ENCODE data around the gene GUCD1. TPM values are rescaled to one million over a fixed set of nuclear protein-coding genes. Genes with fewer than 3 reads are reported as not detected.

GUCD1 gene
- total and polyA plus RNA-seq, 9 of the 15 experiments (the other 6 are each of a cell fraction or from before 2014, with no cell fraction given) = 31.5 to 67.8 (median 50.3) TPM

DNA sequence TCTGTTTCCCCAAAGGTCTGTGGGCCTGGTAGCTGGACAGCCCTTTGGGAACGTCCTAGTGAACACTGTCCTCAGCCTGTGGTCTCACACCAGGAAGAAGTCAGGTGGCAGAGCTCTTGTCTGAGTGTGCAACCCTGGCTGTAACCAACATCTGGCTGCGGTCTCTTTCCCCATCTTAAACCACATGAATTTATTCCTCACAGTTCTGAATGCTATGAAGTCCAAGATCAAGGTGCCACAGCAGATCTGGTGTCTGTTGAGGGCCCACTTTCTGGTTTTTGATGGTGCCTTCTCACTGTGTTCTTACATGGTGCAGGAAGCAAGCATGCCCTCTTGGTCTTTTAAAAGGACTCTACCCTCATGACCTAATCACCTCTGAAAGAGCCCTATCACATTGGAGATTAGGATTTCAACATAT, 57.1 kb downstream of the GUCD1 start:
- no peaks in the 10 kb centered on the region for H3K79me2 ChIP-seq (ENCODE audit: control insufficient read depth, insufficient read depth, low read length)
- H3K9me1 ChIP-seq (ENCODE audit: control insufficient read depth, insufficient read depth, low read length) = no peaks in the 10 kb centered on the region
- intact Hi-C loops (cut with micrococcal nuclease) = no loop called here
- TF ChIP-seq WHSC1 (IDR thresholded peaks at IDR 0.05; ENCODE audit: low read length) (no peak), ZNF224 (CRISPR knock-in tag; IDR thresholded peaks at IDR 0.05) (no peak), SMAD4 (CRISPR knock-in tag; conservative IDR thresholded peaks at IDR 0.05) (no peak), TSC22D4 (tag; IDR thresholded peaks at IDR 0.05) (no peak), CEBPB (tag; IDR thresholded peaks at IDR 0.05) (no peak), ZBED1 (IDR thresholded peaks at IDR 0.05) (no peak), PHF20 (IDR thresholded peaks at IDR 0.05; ENCODE audit: partially characterized antibody) (no peak), CCAR2 (IDR thresholded peaks at IDR 0.05; ENCODE audit: low read depth, low read length) (no peak), ZNF121 (CRISPR knock-in tag; conservative IDR thresholded peaks at IDR 0.05) (no peak), NCOR1 (IDR thresholded peaks at IDR 0.05) (no peak)
- TF ChIP-seq, protein P1, sequence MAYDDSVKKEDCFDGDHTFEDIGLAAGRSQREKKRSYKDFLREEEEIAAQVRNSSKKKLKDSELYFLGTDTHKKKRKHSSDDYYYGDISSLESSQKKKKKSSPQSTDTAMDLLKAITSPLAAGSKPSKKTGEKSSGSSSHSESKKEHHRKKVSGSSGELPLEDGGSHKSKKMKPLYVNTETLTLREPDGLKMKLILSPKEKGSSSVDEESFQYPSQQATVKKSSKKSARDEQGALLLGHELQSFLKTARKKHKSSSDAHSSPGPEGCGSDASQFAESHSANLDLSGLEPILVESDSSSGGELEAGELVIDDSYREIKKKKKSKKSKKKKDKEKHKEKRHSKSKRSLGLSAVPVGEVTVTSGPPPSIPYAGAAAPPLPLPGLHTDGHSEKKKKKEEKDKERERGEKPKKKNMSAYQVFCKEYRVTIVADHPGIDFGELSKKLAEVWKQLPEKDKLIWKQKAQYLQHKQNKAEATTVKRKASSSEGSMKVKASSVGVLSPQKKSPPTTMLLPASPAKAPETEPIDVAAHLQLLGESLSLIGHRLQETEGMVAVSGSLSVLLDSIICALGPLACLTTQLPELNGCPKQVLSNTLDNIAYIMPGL (CRISPR knock-in tag; IDR thresholded peaks at IDR 0.05) = no peak
- TF ChIP-seq, protein P2, sequence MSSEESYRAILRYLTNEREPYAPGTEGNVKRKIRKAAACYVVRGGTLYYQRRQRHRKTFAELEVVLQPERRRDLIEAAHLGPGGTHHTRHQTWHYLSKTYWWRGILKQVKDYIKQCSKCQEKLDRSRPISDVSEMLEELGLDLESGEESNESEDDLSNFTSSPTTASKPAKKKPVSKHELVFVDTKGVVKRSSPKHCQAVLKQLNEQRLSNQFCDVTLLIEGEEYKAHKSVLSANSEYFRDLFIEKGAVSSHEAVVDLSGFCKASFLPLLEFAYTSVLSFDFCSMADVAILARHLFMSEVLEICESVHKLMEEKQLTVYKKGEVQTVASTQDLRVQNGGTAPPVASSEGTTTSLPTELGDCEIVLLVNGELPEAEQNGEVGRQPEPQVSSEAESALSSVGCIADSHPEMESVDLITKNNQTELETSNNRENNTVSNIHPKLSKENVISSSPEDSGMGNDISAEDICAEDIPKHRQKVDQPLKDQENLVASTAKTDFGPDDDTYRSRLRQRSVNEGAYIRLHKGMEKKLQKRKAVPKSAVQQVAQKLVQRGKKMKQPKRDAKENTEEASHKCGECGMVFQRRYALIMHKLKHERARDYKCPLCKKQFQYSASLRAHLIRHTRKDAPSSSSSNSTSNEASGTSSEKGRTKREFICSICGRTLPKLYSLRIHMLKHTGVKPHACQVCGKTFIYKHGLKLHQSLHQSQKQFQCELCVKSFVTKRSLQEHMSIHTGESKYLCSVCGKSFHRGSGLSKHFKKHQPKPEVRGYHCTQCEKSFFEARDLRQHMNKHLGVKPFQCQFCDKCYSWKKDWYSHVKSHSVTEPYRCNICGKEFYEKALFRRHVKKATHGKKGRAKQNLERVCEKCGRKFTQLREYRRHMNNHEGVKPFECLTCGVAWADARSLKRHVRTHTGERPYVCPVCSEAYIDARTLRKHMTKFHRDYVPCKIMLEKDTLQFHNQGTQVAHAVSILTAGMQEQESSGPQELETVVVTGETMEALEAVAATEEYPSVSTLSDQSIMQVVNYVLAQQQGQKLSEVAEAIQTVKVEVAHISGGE (CRISPR knock-in tag; IDR thresholded peaks at IDR 0.05) = no peak
- TF ChIP-seq, protein P3, sequence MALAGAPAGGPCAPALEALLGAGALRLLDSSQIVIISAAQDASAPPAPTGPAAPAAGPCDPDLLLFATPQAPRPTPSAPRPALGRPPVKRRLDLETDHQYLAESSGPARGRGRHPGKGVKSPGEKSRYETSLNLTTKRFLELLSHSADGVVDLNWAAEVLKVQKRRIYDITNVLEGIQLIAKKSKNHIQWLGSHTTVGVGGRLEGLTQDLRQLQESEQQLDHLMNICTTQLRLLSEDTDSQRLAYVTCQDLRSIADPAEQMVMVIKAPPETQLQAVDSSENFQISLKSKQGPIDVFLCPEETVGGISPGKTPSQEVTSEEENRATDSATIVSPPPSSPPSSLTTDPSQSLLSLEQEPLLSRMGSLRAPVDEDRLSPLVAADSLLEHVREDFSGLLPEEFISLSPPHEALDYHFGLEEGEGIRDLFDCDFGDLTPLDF (CRISPR knock-in tag; IDR thresholded peaks at IDR 0.05) = no peak
- H3K4me1 ChIP-seq (replicated peaks in 1 of 2; ENCODE audit: control insufficient read depth in 2 of 2, insufficient read depth in 2 of 2, low read length in 2 of 2) = peaks cover 0 to 8% of the 10 kb centered on the region in 2 experiments; a peak in 1 of 5 replicates
- H2AFZ ChIP-seq (ENCODE audit: low read depth, low read length) = no peak overlapping the region
- no peak overlapping the region for H3K27ac ChIP-seq (ENCODE audit: extremely low read depth, low read depth, low read length)
- H3K9ac ChIP-seq (ENCODE audit: insufficient read depth in 1 of 2, low read depth in 2 of 2, low read length in 2 of 2) = no peak overlapping the region
- ChIA-PET POLR2A (interaction anchor here (1.4 kb wide), 1 partner anchor 15 kb away, joined by 5 read pairs; no protein-coding TSS in a partner anchor), CTCF (ENCODE audit: low intra/inter-chr PET ratio) (no interaction called here)
- in situ Hi-C loops (cut with MboI) = no loop called here
- 0% methylated on average over 2 of the region's 2 CpGs for WGBS (ENCODE audit: insufficient coverage, low coverage, missing lambda C conversion rate)
- H3K27me3 ChIP-seq (ENCODE audit: control insufficient read depth in 2 of 2, insufficient read depth in 2 of 2, low read length in 2 of 2) = peaks cover 0 to 48% of the 10 kb centered on the region in 2 experiments; a peak in 3 of 5 replicates
- no peak for FAIRE-seq
- H3K4me2 ChIP-seq (ENCODE audit: insufficient read depth, low read length) = no peak overlapping the region
- BruUV-seq (replicated peaks) = no TSS peak
- H3K36me3 ChIP-seq (ENCODE audit: control insufficient read depth, insufficient read depth, low read length) = no peaks in the 10 kb centered on the region
- ATAC-seq = no peak
- H3K4me3 ChIP-seq = no peak overlapping the region
- no peaks in the 10 kb centered on the region for H3K9me3 ChIP-seq (replicated peaks; ENCODE audit: control insufficient read depth, insufficient read depth, low read depth, low read length)
- H4K20me1 ChIP-seq (replicated peaks; ENCODE audit: control insufficient read depth, insufficient read depth, low read length) = no peaks in the 10 kb centered on the region
- DNase-seq (ENCODE audit: extremely low read depth in 1 of 4, low spot score in 3 of 4) = no peak
